Neural progenitor cell (in vitro differentiated cells): ENCODE results near the gene MANF. TPM values are rescaled to one million over a fixed set of nuclear protein-coding genes. Genes with fewer than 3 reads are reported as not detected.
A peak's percentile ranks its signal among the peaks of the same experiment; 100 is the strongest.

Source experiments
- DNase-seq: peaks from one replicate; pipeline ENCODE4 v3.0.0-alpha.2; 2016; ENCODE audit warnings: low spot score
- H2AFZ ChIP-seq: fragments of 200-600 bp; sonication (generic); replicated peaks from 2 replicates; pipeline ENCODE4 v1.6.1; 2016; ENCODE audit warnings: antibody characterized with exemption
- H3F3A ChIP-seq: fragments of 200-600 bp; sonication (generic); 2 replicates; pipeline ENCODE4 v1.6.1; 2016; ENCODE audit warnings: antibody characterized with exemption, low read depth
- H3K27ac ChIP-seq: fragments of 200-600 bp; sonication (generic); 2 replicates; pipeline ENCODE4 v1.5.1; 2016; ENCODE audit warnings: mild to moderate bottlenecking
- H3K27me3 ChIP-seq: fragments of 200-600 bp; sonication (generic); 2 replicates; pipeline ENCODE4 v1.6.1; 2016; ENCODE audit warnings: mild to moderate bottlenecking, moderate library complexity
- H3K36me3 ChIP-seq: fragments of 200-600 bp; sonication (generic); 2 replicates; pipeline ENCODE4 v1.5.1; 2016
- H3K4me1 ChIP-seq: fragments of 200-600 bp; sonication (generic); 2 replicates; pipeline ENCODE4 v1.6.1; 2016; ENCODE audit warnings: mixed run types
- H3K4me2 ChIP-seq: fragments of 200-600 bp; sonication (generic); 2 replicates; pipeline ENCODE4 v1.6.1; 2016
- H3K4me3 ChIP-seq: fragments of 200-600 bp; sonication (generic); 2 replicates; pipeline ENCODE4 v1.5.1; 2016
- H3K79me2 ChIP-seq: fragments of 200-600 bp; sonication (generic); 2 replicates; pipeline ENCODE4 v1.6.1; 2016; ENCODE audit warnings: low read depth
- H3K9ac ChIP-seq: fragments of 200-600 bp; sonication (generic); 2 replicates; pipeline ENCODE4 v1.6.1; 2016
- H3K9me3 ChIP-seq: fragments of 200-600 bp; sonication (generic); 2 replicates; pipeline ENCODE4 v1.5.1; 2016; ENCODE audit warnings: low read depth
- H4K20me1 ChIP-seq: fragments of 200-600 bp; sonication (generic); 2 replicates; pipeline ENCODE4 v1.6.1; 2016; ENCODE audit warnings: low read depth
- H3K27ac Mint-ChIP-seq: 3 replicates; pipeline ENCODE4 v1.8.0; 2021; ENCODE audit warnings: mixed read lengths
- H3K27me3 Mint-ChIP-seq: 2 replicates; pipeline ENCODE4 v1.8.0; 2022; ENCODE audit warnings: low read depth, mild to moderate bottlenecking, inconsistent platforms, moderate library complexity, mixed read lengths; ENCODE audit not compliant: insufficient read depth
- H3K36me3 Mint-ChIP-seq: 3 replicates; pipeline ENCODE4 v1.8.0; 2021; ENCODE audit warnings: mixed read lengths
- H3K4me1 Mint-ChIP-seq: 3 replicates; pipeline ENCODE4 v1.8.0; 2021; ENCODE audit warnings: mixed read lengths
- H3K4me3 Mint-ChIP-seq: 3 replicates; pipeline ENCODE4 v1.8.0; 2021; ENCODE audit warnings: mild to moderate bottlenecking, moderate library complexity, mixed read lengths
- H3K9me3 Mint-ChIP-seq: 3 replicates; pipeline ENCODE4 v1.8.0; 2020; ENCODE audit warnings: mixed read lengths
- EZH2 ChIP-seq: fragments of 200-600 bp; sonication (generic); IDR thresholded peaks from 2 replicates; pipeline ENCODE4 v1.6.1; 2017; ENCODE audit warnings: antibody characterized with exemption, mild to moderate bottlenecking, moderate library complexity
- EZH2phosphoT487 ChIP-seq: fragments of 200-600 bp; sonication (generic); IDR thresholded peaks from 2 replicates; pipeline ENCODE4 v1.6.1; 2017; ENCODE audit warnings: antibody characterized with exemption
- total RNA-seq: library from RNA; depleted of rRNA; stranded (reverse); fragments of >200 nt; gene quantifications from 2 replicates; pipeline ENCODE4 v1.2.3, GENCODE V29; 2015; ENCODE audit warnings: low replicate concordance
- TF ChIP-seq, protein P1 (sequence below): fragments of 200-600 bp; sonication (generic); IDR thresholded peaks from 2 replicates; pipeline ENCODE4 v1.5.1; 2017; ENCODE audit warnings: antibody characterized with exemption, mild to moderate bottlenecking

The MANF gene
- total RNA-seq, 1 donor from 2014 or later, result 68.9 TPM

DNA sequence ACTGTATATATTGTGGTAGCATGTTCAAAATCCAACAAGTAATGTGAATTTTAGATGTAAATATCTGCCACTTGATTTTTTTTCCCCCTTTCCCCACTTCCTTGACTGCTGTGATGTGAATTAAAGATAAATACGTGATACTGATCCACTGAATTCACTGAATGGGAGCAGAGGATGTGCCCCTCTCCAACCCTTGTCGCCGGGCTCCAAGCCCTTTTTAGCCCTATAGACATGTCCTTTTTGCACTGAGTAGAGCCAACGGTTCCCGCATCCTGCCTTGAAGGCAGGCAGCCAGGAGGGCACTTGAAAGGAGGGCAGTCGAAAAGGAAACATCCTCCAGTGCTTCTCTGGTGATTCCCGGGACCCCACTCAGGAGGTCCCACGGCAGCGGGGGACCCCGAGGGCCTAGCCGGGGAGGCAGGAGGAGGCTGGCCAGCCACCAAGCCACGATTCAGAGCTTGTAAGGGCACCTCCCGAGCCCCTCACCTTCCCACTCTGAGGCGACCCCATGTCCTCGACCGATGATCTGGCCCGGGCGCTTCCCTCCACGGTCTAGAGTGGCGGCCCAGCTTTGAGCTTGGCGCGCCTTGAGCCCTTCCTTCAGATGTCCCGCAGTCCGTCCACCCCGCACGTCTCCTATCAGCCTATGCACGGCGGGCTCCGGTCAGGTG lies 901 bp upstream of the MANF start:
- H3K4me3 Mint-ChIP-seq, result peak overlapping the region; percentile 99
- peaks cover 34% of the 10 kb centered on the region for H4K20me1 ChIP-seq
- H3K27ac ChIP-seq, result peak overlapping the region; percentile 97
- peaks cover 44% of the 10 kb centered on the region for H3F3A ChIP-seq
- H3K4me1 Mint-ChIP-seq, result peaks cover 36% of the 10 kb centered on the region
- H3K9me3 Mint-ChIP-seq, result no peaks in the 10 kb centered on the region
- no peak for TF ChIP-seq EZH2phosphoT487
- TF ChIP-seq, protein P1, sequence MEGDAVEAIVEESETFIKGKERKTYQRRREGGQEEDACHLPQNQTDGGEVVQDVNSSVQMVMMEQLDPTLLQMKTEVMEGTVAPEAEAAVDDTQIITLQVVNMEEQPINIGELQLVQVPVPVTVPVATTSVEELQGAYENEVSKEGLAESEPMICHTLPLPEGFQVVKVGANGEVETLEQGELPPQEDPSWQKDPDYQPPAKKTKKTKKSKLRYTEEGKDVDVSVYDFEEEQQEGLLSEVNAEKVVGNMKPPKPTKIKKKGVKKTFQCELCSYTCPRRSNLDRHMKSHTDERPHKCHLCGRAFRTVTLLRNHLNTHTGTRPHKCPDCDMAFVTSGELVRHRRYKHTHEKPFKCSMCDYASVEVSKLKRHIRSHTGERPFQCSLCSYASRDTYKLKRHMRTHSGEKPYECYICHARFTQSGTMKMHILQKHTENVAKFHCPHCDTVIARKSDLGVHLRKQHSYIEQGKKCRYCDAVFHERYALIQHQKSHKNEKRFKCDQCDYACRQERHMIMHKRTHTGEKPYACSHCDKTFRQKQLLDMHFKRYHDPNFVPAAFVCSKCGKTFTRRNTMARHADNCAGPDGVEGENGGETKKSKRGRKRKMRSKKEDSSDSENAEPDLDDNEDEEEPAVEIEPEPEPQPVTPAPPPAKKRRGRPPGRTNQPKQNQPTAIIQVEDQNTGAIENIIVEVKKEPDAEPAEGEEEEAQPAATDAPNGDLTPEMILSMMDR, result no peak
- TF ChIP-seq EZH2, result no peak
- peak; percentile 46 for DNase-seq
- H3K79me2 ChIP-seq, result peaks cover 45% of the 10 kb centered on the region
- H3K4me1 ChIP-seq, result peaks cover 22% of the 10 kb centered on the region
- H3K9ac ChIP-seq, result peak overlapping the region; percentile 91
- H3K4me3 ChIP-seq, result peak overlapping the region; percentile 79
- H3K36me3 ChIP-seq, result no peaks in the 10 kb centered on the region
- peak overlapping the region; percentile 90 for H3K4me2 ChIP-seq
- no peaks in the 10 kb centered on the region for H3K27me3 ChIP-seq
- peaks cover 13% of the 10 kb centered on the region for H3K27me3 Mint-ChIP-seq
- H2AFZ ChIP-seq, result peak overlapping the region; percentile 77
- H3K27ac Mint-ChIP-seq, result peak overlapping the region; percentile 100
- peaks cover 18% of the 10 kb centered on the region for H3K36me3 Mint-ChIP-seq
- H3K9me3 ChIP-seq, result no peaks in the 10 kb centered on the region

DNA sequence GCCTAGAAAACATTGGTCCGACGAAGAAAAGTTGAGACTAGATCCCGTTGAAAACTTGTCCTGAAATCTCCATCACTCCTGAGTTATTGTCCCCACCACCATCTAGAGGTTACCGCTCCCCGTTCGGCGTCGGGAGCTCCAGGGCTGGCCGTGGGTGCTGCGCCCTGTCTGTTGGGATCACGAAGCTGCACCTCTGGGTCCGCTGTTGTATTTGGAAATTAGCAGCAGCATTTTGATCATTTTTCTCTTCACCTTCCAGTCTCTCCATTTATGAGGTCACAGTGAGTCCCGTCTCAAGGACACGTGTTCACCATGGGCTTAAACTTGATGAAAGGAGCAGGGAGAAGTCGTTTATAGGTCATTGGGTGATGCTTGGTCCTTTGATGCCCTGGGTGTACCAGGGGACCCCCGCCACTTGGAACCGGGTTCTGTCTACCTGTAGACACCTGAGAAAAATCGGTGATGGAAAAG lies 565 bp downstream of the MANF start:
- peaks cover 24% of the 10 kb centered on the region for H3K36me3 Mint-ChIP-seq
- Histone ChIP-seq H3F3A (peaks cover 58% of the 10 kb centered on the region), H3K27me3 (no peaks in the 10 kb centered on the region), H3K4me3 (peak overlapping the region; percentile 79), H3K27ac (no peak overlapping the region), H3K9ac (peak overlapping the region; percentile 88), H2AFZ (no peak overlapping the region), H3K36me3 (no peaks in the 10 kb centered on the region), H3K79me2 (peaks cover 49% of the 10 kb centered on the region), H3K9me3 (no peaks in the 10 kb centered on the region), H3K4me2 (peak overlapping the region; percentile 85), H3K4me1 (peaks cover 22% of the 10 kb centered on the region), H4K20me1 (peaks cover 36% of the 10 kb centered on the region)
- H3K27ac Mint-ChIP-seq, result peak overlapping the region; percentile 86
- no peak for TF ChIP-seq EZH2
- TF ChIP-seq, protein P1, result no peak
- TF ChIP-seq EZH2phosphoT487, result no peak
- H3K9me3 Mint-ChIP-seq, result no peaks in the 10 kb centered on the region
- peaks cover 10% of the 10 kb centered on the region for H3K27me3 Mint-ChIP-seq
- H3K4me1 Mint-ChIP-seq, result peaks cover 39% of the 10 kb centered on the region
- H3K4me3 Mint-ChIP-seq, result peak overlapping the region; percentile 99
- no peak for DNase-seq

DNA sequence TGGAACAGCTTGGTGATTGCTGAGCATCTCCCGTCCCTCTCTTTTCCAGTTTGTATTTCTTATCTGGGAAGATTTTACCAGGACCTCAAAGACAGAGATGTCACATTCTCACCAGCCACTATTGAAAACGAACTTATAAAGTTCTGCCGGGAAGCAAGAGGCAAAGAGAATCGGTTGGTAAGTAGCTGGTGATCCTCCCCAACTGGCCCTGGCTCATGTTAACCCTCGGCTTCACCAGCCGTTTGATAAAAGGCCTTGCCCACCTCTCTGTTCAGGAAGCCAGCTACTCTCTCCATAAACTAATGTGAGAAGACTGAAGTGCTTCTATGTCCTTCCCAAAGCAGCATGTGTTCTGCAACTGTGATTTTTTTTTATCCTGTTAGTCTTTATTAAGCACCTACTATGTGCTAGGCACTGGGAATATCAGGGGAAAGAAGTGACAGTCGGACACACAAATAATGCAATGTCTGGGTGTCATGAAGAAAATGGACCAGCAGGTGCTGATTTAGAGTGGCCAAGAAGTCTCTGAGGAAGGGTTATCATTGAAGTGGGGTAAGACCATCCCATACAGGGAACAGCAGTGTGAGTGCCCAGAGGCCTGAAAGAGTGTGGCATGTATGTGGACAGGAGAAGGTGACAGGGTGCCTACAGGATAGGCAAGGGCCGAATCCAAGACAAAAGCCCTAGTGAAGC lies 1.2 kb downstream of the MANF start:
- no peak for TF ChIP-seq EZH2phosphoT487
- TF ChIP-seq, protein P1, result no peak
- no peak for TF ChIP-seq EZH2
- Mint-ChIP-seq H3K36me3 (peaks cover 24% of the 10 kb centered on the region), H3K27me3 (peaks cover 10% of the 10 kb centered on the region), H3K27ac (no peak overlapping the region), H3K4me1 (peaks cover 40% of the 10 kb centered on the region), H3K4me3 (peak overlapping the region; percentile 99), H3K9me3 (no peaks in the 10 kb centered on the region)
- Histone ChIP-seq H3K9me3 (no peaks in the 10 kb centered on the region), H3K36me3 (no peaks in the 10 kb centered on the region), H3K27ac (no peak overlapping the region), H2AFZ (no peak overlapping the region), H3K27me3 (no peaks in the 10 kb centered on the region), H3K4me3 (peak overlapping the region; percentile 79), H3F3A (peaks cover 60% of the 10 kb centered on the region), H3K4me2 (peak overlapping the region; percentile 85), H3K79me2 (peaks cover 49% of the 10 kb centered on the region), H3K4me1 (peaks cover 22% of the 10 kb centered on the region), H4K20me1 (peaks cover 36% of the 10 kb centered on the region), H3K9ac (peak overlapping the region; percentile 88)
- no peak for DNase-seq
